Cardiac septum (tissue), 1 donor: ENCODE results near the gene ING4. TPM values are rescaled to one million over a fixed set of nuclear protein-coding genes. Genes with fewer than 3 reads are reported as not detected.

Experiments
- DNase-seq: peaks from one replicate; pipeline ENCODE4 v3.0.0-alpha.2; 2020; ENCODE audit warnings: low spot score
- intact Hi-C: fragments of 100-400 bp; cut with DNase I; formaldehyde crosslinking; loops from one replicate; pipeline ENCODE4 v1.14.0; 2022
- total RNA-seq: library from RNA; stranded (reverse); fragmentation: NEBNext Ultra II Directional; extraction: Animal tissue kit (Norgen Biotek cat#: 25700); gene quantifications from one replicate; pipeline ENCODE4 v1.2.1, GENCODE V29; 2021
- donor health status: DM: no; HTN: no; CAD: no.

Gene ING4
- total RNA-seq, 1 donor from 2014 or later = 20.6 TPM

DNA sequence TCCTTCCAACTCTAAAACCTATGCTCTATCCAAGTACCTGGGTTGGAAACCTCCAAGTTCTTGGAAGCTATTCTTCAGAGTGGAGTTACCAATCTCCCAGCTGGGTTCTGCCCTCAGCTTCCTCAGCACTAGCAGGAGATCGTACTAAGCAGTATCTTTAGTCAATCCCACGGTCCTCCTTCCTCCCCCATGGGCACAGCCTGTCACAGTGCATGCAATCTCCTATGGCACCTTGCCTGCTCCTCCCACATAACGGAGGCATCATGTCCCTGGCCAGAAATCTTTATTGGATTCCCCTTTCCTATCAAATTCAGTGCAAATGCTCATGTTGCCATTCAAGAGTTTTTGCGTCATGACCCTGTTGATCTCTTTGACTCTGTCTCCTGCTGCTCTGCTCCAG, 21.8 kb downstream of the ING4 start:
- intact Hi-C loops = no loop called here

DNA sequence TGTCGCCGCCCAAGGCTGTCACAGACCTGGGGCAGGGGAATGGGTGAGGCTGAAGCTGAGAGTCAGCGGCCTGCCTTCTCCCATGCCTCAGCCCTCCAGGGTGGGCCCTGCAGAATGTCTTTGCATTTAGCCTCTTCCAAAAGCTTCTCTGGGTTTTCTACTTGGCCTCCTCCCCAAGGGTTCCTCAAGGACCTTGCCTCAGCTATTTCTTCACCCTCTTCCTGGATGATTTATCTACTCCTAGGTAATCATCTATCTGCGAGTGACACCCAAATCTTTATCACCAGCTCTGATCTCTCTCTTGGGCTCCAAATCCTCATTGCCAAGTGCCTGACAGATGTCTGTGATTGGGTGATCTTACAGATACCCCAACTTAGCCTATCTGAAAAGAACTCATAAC, 22.4 kb downstream of the ING4 start:
- intact Hi-C loops = no loop called here
- DNase-seq = no peak

More for the DNA sequence above, 21.8 kb downstream of the ING4 start:
- DNase-seq = no peak

DNA sequence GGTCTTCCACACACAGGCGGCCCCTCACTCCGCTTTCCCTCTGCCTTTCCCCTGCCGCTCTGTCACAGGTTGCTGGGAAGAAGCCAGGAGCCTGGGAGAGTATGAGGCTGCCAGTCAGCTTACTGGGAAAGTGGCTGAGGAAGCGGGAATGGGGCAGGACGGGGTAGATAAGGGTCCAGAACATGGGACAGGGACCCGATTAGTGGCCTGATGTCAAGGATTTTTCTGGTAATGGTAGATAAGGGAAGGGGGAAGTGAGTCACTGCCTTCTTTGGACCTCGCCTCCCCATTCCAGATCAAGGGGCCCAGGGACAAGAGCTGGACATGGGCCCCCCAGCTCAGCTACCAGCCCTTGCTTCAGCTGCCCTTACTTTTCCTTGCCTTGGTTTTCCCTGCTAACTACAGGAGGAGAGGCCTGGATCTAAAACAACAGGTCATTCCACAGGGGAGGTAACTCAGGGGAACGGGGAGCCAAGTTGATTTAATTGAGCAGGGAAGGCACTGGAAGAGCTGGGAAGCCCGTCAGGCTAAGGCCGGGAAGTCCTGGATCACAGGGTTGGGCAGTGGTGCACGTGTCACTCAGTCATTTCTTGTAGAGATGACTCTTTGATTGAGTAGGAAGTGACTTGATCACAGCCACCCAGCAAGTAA, 23.6 kb downstream of the ING4 start:
- DNase-seq = no peak
- intact Hi-C loops = no loop called here

GRCh38 chr12:6638305-6638704, 24.6 kb downstream of the ING4 start:
- DNase-seq = no peak
- intact Hi-C loops = no loop called here

DNA sequence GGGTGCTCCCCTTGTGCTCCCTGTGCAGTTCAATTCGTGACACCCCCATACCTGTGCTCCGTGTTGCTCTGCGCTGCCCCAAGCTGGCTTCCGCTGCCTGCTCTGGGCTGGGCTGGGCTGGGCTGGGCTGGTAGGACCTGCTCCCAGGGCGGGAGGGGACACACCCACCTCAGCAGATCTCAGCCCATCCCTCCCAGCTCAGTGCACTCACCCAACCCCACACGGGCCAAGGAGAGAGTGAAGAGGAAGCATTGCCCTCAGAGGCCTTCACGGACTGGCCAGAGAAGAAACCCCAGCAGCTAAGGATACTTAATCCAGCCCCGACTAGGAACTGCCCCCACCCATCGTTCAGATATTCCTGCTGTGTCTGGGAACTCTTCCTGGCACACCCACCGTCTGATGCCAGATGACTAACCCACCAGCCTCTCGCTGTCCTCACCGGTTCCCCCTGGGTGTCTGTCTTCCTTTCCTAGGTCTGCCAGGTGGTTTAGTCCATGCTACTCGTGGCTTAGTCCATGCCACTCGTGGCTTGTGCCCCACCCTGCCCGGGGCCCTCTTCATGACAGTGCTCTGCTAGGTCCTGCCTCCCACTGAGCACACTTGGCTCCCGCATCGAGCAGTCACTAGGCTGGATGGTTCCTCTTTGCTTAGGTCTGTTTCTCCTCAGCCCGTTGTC, 26.9 kb downstream of the ING4 start, which contains the start of gene LPAR5:
LPAR5 (minus strand) TSS at position 104 of the 676 bp plus-strand sequence. CDS start 14,711 bp downstream, outside the sequence.
- no peak for DNase-seq
- intact Hi-C loops = no loop called here

GRCh38 chr12:6635375-6635855, 27.5 kb downstream of the ING4 start:
- intact Hi-C loops = no loop called here
- DNase-seq = no peak

DNA sequence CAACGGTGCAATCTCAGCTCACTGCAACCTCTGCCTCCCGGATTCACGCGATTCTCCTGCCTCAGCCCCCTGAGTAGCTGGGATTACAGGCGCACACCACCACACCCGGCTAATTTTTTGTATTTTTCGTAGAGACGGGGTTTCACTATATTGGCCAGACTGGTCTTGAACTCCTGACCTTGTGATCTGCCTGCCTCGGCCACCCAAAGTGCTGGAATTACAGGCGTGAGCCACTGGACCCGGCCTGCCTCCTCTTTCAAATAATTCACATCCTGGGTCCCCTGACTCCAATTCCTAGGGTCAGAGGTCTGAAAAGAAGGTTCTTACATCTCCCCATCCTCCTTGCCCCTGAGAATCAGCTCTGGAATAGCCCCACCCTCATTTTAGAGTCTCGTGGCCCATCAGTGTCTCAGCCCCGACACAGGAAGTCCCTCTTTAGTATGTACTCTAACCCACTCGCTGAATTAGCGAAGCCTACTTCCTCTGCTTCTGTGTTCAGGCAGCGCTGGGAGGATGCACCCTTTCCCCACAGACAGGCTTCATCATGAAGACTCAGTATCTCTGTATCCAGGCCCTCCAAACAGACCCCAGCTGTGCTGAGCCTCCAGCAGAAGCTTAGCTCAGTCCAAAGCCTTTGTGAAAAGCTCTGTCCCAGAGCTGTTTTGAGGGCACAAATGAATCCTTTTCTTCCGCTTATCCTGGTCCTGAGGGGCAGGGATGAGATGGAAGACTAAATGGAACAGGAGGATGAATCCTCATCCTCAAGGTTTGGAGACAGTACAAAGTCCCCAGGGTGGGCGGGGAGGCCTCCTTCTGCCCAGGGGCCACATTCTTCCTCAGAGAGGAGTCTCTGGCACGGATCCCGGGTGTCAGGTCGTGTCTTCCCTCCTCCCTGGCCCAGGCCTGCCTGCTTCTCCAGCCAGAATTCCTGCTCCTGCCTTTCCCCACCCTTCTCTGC, 30.6 kb downstream of the ING4 start:
- DNase-seq = no peak
- intact Hi-C loops = no loop called here

DNA sequence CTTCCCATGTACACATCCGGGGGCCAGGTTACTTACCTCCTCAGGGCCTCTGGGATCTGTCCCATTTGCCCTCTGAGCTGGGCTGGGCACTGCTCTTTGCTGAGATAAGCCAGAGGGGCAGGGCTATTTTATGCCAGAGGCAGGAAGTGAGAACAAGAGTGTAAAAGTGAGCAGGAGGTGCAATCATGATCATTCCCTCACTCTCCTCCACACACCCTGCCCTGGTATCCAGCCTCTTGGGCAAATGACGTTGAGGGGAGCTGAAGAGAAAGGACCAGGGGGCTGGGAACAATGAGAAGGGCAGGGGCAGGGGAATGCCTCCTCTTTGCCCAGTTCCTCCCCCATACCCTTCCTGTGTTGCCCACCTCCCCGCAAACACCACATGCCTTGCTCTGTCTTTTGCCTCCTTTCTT, 31.4 kb downstream of the ING4 start:
- DNase-seq = no peak
- intact Hi-C loops = no loop called here

DNA sequence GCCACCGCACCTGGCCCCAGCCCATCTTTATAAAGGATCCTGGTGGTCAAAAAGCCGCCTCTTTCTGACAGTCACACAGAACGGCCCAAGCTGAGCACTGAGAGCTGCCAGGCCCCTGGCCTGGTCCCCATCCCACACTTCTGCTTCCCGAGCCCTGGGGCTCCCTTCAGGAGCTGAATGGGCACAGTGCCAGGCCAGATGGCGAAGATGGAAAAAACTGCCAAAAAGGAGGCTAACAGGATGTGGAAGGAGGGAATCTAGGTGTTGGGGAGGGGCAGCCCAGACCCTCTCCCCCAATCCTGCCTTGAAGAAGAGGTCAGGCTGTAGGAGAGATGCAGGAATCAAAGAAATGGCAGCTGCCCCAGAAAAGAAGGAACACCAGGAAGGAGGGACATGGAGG, 32.2 kb downstream of the ING4 start:
- DNase-seq = no peak
- intact Hi-C loops = no loop called here

- no peak for DNase-seq
- intact Hi-C loops = no loop called here
These were observed 35.3 kb downstream of the ING4 start for GRCh38 chr12:6627616-6628015.

- intact Hi-C loops = no loop called here
- DNase-seq = no peak
These were observed 36.1 kb downstream of the ING4 start for GRCh38 chr12:6626654-6627283.

- intact Hi-C loops = no loop called here
- no peak for DNase-seq
These were observed 42.0 kb downstream of the ING4 start for GRCh38 chr12:6620885-6621274.

DNA sequence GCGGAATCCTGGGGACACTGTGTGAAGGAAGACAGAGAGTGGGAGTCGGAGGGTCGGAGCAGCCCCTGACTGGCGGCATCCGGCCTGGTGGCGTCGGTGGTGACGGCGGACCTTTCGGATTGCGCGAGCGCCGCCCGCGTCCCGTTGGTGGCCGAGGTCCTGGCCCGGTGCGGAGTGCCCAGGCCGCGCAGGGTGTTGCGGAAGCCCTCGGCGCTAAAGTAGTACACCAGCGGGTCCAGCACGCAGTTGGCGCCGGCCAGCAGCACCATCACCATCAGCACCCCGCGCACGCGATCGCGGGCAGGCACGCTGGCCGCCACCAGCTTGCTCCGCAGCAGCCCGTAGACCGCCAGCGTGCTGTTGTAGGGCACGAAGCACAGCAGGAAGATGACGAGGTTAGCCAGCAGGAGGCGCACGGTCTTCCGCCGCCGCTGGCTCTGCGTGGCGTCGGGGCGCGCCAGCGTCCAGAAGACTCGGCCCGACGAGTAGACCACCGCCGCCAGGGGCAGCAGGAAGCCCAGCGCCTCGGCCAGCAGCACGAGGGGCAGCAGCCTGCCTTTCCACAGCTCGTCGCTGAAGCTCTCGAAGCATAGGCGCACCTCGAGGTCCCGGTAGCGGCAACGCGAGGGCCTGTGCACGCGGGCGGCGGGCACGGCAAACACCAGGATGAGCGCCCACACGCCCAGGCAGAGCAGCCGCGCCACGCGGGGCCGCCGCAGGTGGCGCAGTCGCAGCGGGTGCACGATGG, 42.6 kb downstream of the ING4 start:
- intact Hi-C loops = no loop called here
- no peak for DNase-seq

DNA sequence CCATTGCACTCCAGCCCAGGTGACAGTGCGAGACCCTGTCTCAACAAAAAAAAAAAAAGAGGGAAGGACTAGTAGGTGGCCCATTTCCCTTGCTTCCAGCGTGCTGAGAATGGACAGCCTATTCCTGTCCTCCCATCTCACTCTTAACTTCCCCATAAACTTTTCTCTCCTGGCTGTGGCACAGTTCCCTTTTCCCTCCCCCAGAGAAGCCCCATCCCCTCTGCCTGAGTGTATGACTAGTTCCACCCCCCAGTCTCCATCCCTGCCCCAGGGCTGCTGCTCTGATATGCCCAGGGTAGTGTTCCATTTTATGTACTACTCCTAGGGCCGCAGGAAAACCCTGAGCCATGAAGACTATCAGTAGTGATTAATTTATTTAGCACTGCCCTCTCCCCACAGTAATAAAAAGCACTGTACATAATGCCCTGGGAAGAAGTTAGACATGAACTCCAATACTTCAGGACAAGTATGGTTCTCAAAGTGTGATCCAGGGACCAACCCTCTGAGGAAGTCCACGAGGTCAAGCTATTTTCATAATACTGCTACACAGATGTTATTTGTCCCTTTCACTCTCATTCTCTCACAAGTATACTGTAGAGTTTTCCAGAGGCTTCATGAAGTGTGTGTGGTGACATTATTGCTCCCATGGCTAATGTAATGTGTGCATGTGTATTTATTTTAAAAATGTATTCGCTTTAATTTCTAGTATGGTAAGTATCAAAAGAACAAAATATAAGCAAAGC, 44.3 kb downstream of the ING4 start:
- DNase-seq = no peak

DNA sequence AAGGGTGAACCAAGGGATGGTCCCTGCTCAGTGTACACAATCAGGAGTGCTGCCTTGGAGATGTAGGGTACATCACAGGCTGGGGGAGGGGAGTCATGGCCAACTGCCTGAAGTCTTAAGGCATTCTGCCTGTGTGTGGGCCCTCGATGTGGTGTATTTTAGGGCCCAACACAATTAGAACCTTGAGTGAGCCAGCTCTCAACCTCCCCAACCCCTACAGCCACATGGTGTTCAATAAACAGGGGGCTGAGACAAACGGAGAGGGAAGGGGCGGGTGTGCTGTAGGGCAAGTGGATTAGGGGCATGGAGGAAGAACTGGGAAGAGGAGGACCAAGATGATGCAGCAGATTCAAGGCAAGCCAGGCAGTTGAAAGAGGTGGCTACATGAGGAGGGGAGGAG, 47.1 kb downstream of the ING4 start:
- no peak for DNase-seq
- intact Hi-C loops = loop anchor here (5.0 kb wide), 3 partner anchors 46 to 161 kb away; partner anchors contain the start of genes ING4 and ZNF384

More for the DNA sequence above, 44.3 kb downstream of the ING4 start:
- intact Hi-C loops = loop anchor here (5.0 kb wide), 3 partner anchors 44 to 159 kb away; partner anchors contain the start of genes ING4 and ZNF384

- DNase-seq = no peak
- intact Hi-C loops = loop anchor here (5.0 kb wide), 4 partner anchors 48 to 213 kb away; partner anchors contain the start of genes ING4, P3H3 and ZNF384
These were observed 48.3 kb downstream of the ING4 start for GRCh38 chr12:6614513-6615172.

DNA sequence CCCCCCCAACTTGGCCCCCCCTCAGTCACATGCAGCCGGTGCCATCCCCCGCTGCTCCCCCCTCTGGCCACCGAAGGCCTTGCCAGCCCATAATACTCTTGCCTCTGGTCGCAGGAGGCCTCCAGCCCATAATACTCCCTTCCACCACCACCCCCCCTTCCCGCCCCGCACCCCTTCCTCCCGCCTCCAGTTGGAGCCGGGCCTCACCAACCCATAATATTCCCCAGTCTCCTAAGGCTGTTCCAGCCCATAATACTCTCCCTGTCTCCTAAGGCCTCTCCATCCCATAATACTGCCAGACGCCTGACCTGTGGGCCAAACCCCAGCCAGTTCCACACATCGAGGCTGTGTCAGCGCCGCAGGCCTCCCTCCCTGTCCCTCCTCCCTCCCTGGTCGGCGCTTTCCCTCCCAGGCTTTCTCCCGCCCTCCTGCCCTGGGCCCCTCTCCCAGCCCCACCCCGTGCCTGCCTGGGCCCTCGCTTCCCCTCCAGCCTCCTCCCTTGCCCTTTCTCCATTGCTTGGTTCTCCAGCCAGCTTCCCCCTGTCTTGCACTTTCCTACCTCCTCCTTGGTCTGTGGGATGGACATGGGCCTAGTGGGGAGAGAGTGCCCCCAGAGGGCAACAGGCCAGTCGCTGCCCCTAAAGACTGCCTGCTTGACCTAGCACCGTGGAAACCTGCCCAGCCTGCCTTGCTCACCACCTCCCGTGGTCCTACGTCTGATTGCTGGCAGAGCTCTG, 49.0 kb downstream of the ING4 start:
- intact Hi-C loops = loop anchor here (5.0 kb wide), 1 partner anchor 213 kb away; the partner anchor contains the start of gene P3H3
- peak; percentile 92 for DNase-seq
